CD4-positive, alpha-beta T cell treated with Interleukin-1 beta for 1 hour (primary cell): ENCODE measurements around the gene ZBTB7C.
A peak's percentile ranks its signal among the peaks of the same experiment; 100 is the strongest.

Experiments
- DNase-seq, 2 donors: peaks; one replicate each; pipeline ENCODE4 v3.0.0-alpha.2; 2020 to 2022

The ZBTB7C gene

GRCh38 chr18:48028081-48028480 lies 381.1 kb downstream of the ZBTB7C start:
- DNase-seq, result no peak

- DNase-seq, result no peak
Observed at GRCh38 chr18:48027401-48027963, 381.7 kb downstream of the ZBTB7C start.

GRCh38 chr18:48026216-48026615 lies 383.0 kb downstream of the ZBTB7C start:
- no peak for DNase-seq

- DNase-seq, result no peak
Observed at GRCh38 chr18:48024881-48025660, 384.1 kb downstream of the ZBTB7C start.

GRCh38 chr18:48024009-48024512 lies 385.1 kb downstream of the ZBTB7C start:
- no peak for DNase-seq

- no peak for DNase-seq
Observed at GRCh38 chr18:48023334-48024008, 385.7 kb downstream of the ZBTB7C start.

GRCh38 chr18:48022531-48023329 lies 386.5 kb downstream of the ZBTB7C start:
- DNase-seq, result peak; percentile 17 to 48

GRCh38 chr18:48022021-48022420 lies 387.2 kb downstream of the ZBTB7C start:
- no peak for DNase-seq

GRCh38 chr18:48021273-48021914 lies 387.8 kb downstream of the ZBTB7C start:
- no peak for DNase-seq

GRCh38 chr18:48020337-48021250 lies 388.6 kb downstream of the ZBTB7C start:
- DNase-seq, result no peak

- no peak for DNase-seq
Observed at GRCh38 chr18:48019557-48020325, 389.4 kb downstream of the ZBTB7C start.

- no peak for DNase-seq
Observed at GRCh38 chr18:48018851-48019250, 390.3 kb downstream of the ZBTB7C start.

GRCh38 chr18:48017635-48018034 lies 391.5 kb downstream of the ZBTB7C start:
- DNase-seq, result no peak

- no peak for DNase-seq
Observed at GRCh38 chr18:48013162-48013561, 396.0 kb downstream of the ZBTB7C start.

- no peak for DNase-seq
Observed at GRCh38 chr18:48011926-48012465, 397.2 kb downstream of the ZBTB7C start.

GRCh38 chr18:48010264-48010663 lies 398.9 kb downstream of the ZBTB7C start:
- no peak for DNase-seq

- DNase-seq, result no peak
Observed at GRCh38 chr18:48009116-48009745, 400.0 kb downstream of the ZBTB7C start.

GRCh38 chr18:48007955-48008701 lies 401.1 kb downstream of the ZBTB7C start:
- peak; percentile 34 to 46 for DNase-seq

GRCh38 chr18:48007381-48007780 lies 401.8 kb downstream of the ZBTB7C start:
- no peak for DNase-seq
